GM12892 (cell line): Measurements from ENCODE around the gene NAV2.
"Not testable (repeated sequence)": the region's sequence is repeated elsewhere in the genome, so short reads cannot be mapped to it uniquely, and the experiment has no call there.

Experiments used
- DNase-seq: peaks from one replicate; pipeline ENCODE4 v3.0.0; 2011; ENCODE audit not compliant: insufficient read length
- FAIRE-seq: peaks from 2 replicates; lab custom pipeline; 2011; peaks lifted over from hg19 to GRCh38; lab: Jason Lieb, UNC
- POLR2A ChIP-seq: IDR thresholded peaks from 2 replicates; pipeline ENCODE4 v1.6.1; 2011; ENCODE audit warnings: low read depth, low read length, control low read depth
- POLR2AphosphoS5 ChIP-seq: IDR thresholded peaks from 2 replicates; pipeline ENCODE4 v1.6.1; 2011; ENCODE audit warnings: low read depth, low read length, control low read depth
- TAF1 ChIP-seq: IDR thresholded peaks from 2 replicates; pipeline ENCODE4 v1.6.1; 2011; ENCODE audit warnings: low read depth, mild to moderate bottlenecking, control low read depth, low read length, borderline replicate concordance

Gene NAV2

GRCh38 chr11:19989191-19989590 lies 276.6 kb downstream of the NAV2 start:
- FAIRE-seq (no peak), DNase-seq (no peak)
- TF ChIP-seq POLR2AphosphoS5 (no peak), TAF1 (no peak), POLR2A (no peak)

GRCh38 chr11:19992162-19992561 lies 279.5 kb downstream of the NAV2 start:
- FAIRE-seq (no peak), DNase-seq (no peak)
- no peak for TF ChIP-seq POLR2A
- TF ChIP-seq POLR2AphosphoS5, result no peak
- TF ChIP-seq TAF1, result no peak

- DNase-seq, result no peak
- TF ChIP-seq TAF1, result no peak
- no peak for TF ChIP-seq POLR2A
- no peak for TF ChIP-seq POLR2AphosphoS5
- no peak for FAIRE-seq
Measured at GRCh38 chr11:19992998-19993397, 280.4 kb downstream of the NAV2 start.

- TF ChIP-seq POLR2A (no peak), TAF1 (no peak), POLR2AphosphoS5 (no peak)
- no peak for FAIRE-seq
- no peak for DNase-seq
Measured at GRCh38 chr11:19994672-19995071, 282.0 kb downstream of the NAV2 start.

- DNase-seq (no peak), FAIRE-seq (no peak)
- TF ChIP-seq POLR2A (no peak), POLR2AphosphoS5 (no peak), TAF1 (no peak)
Measured at GRCh38 chr11:19995145-19995544, 282.5 kb downstream of the NAV2 start.

- no peak for FAIRE-seq
- no peak for DNase-seq
- TF ChIP-seq POLR2A, result no peak
- TF ChIP-seq POLR2AphosphoS5, result no peak
- TF ChIP-seq TAF1, result no peak
Measured at GRCh38 chr11:19996571-19996970, 283.9 kb downstream of the NAV2 start.

- TF ChIP-seq TAF1 (no peak), POLR2A (no peak), POLR2AphosphoS5 (no peak)
- FAIRE-seq (no peak), DNase-seq (no peak)
Measured at GRCh38 chr11:20000022-20000350, 287.3 kb downstream of the NAV2 start.

GRCh38 chr11:20000351-20001134 lies 287.9 kb downstream of the NAV2 start:
- FAIRE-seq, result no peak
- TF ChIP-seq POLR2AphosphoS5 (no peak), POLR2A (no peak), TAF1 (no peak)
- no peak for DNase-seq

- TF ChIP-seq POLR2A (no peak), TAF1 (no peak), POLR2AphosphoS5 (no peak)
- DNase-seq (no peak), FAIRE-seq (no peak)
Measured at GRCh38 chr11:20002312-20003216, 289.9 kb downstream of the NAV2 start.

GRCh38 chr11:20003351-20003750 lies 290.7 kb downstream of the NAV2 start:
- TF ChIP-seq POLR2A (no peak), POLR2AphosphoS5 (no peak), TAF1 (no peak)
- DNase-seq (no peak), FAIRE-seq (no peak)

- no peak for TF ChIP-seq TAF1
- TF ChIP-seq POLR2AphosphoS5, result no peak
- TF ChIP-seq POLR2A, result no peak
- FAIRE-seq (no peak), DNase-seq (no peak)
Measured at GRCh38 chr11:20004866-20005265, 292.2 kb downstream of the NAV2 start.

GRCh38 chr11:20005747-20006146 lies 293.1 kb downstream of the NAV2 start:
- DNase-seq, result no peak
- no peak for FAIRE-seq
- TF ChIP-seq POLR2A (no peak), TAF1 (no peak), POLR2AphosphoS5 (no peak)

- DNase-seq, FAIRE-seq: not testable (repeated sequence)
Measured at GRCh38 chr11:20006618-20007017, 294.0 kb downstream of the NAV2 start.

- no peak for TF ChIP-seq TAF1
- TF ChIP-seq POLR2AphosphoS5, result no peak
- no peak for TF ChIP-seq POLR2A
- FAIRE-seq (no peak), DNase-seq (no peak)
Measured at GRCh38 chr11:20007386-20007785, 294.7 kb downstream of the NAV2 start.
